GM13976 (cell line): ENCODE data around the gene MRPS6.

Experiments
- DNase-seq: peaks from one replicate; pipeline ENCODE4 v3.0.0; 2012; ENCODE audit warnings: low spot score
- CTCF ChIP-seq: IDR thresholded peaks from 2 replicates; pipeline ENCODE4 v1.5.1; 2012; ENCODE audit warnings: borderline replicate concordance, mild to moderate bottlenecking; ENCODE audit not compliant: insufficient read depth; ENCODE audit errors: extremely low read depth, missing control alignments, control extremely low read depth
- in situ Hi-C: fragments of 300-500 bp; cut with MboI; formaldehyde crosslinking; loops from one replicate; pipeline ENCODE4 v1.12.0; 2022; ENCODE audit warnings: low sequenced_read_pairs, mixed read lengths, inconsistent platforms; ENCODE audit not compliant: unreplicated experiment

MRPS6 gene

GRCh38 chr21:34043333-34043732, 30.0 kb upstream of the MRPS6 start:
- DNase-seq: no peak
- no peak for TF ChIP-seq CTCF
- in situ Hi-C loops: no loop called here

GRCh38 chr21:34046917-34047316, 26.5 kb upstream of the MRPS6 start:
- peak; percentile 62 for DNase-seq
- in situ Hi-C loops: no loop called here
- TF ChIP-seq CTCF: no peak

- in situ Hi-C loops: no loop called here
- TF ChIP-seq CTCF: no peak
- no peak for DNase-seq
Observed at GRCh38 chr21:34047835-34048234, 25.5 kb upstream of the MRPS6 start.

- no peak for DNase-seq
- in situ Hi-C loops: no loop called here
- no peak for TF ChIP-seq CTCF
Observed at GRCh38 chr21:34052171-34052570, 21.2 kb upstream of the MRPS6 start.

- DNase-seq: no peak
- TF ChIP-seq CTCF: no peak
- in situ Hi-C loops: no loop called here
Observed at GRCh38 chr21:34054259-34054658, 19.1 kb upstream of the MRPS6 start.

- no peak for DNase-seq
- in situ Hi-C loops: no loop called here
- TF ChIP-seq CTCF: no peak
Observed at GRCh38 chr21:34055615-34056014, 17.8 kb upstream of the MRPS6 start.

- DNase-seq: no peak
- in situ Hi-C loops: no loop called here
- no peak for TF ChIP-seq CTCF
Observed at GRCh38 chr21:34061983-34062382, 11.4 kb upstream of the MRPS6 start.
